Esophagus squamous epithelium (tissue), 4 donors: ENCODE measurements around the gene CGB2.

Experiments
- POLR2A ChIP-seq, 4 donors: fragments of 450-650 bp; IDR thresholded peaks; one replicate each; pipeline ENCODE4 v1.6.1; 2017; ENCODE audit warnings: antibody characterized with exemption in 4 of 4, mild to moderate bottlenecking in 4 of 4, moderate library complexity in 3 of 4
- TF ChIP-seq, protein P1 (sequence below), 6 experiments: fragments of 450-650 bp in 4 of 6; fragments of 200-600 bp in 2 of 6; sonication (generic) in 2 of 6; IDR thresholded peaks; one replicate each; pipeline ENCODE4 v1.5.1; 2016 to 2019; ENCODE audit warnings: antibody characterized with exemption in 6 of 6, mild to moderate bottlenecking in 4 of 6, moderate library complexity in 4 of 6

DNA sequence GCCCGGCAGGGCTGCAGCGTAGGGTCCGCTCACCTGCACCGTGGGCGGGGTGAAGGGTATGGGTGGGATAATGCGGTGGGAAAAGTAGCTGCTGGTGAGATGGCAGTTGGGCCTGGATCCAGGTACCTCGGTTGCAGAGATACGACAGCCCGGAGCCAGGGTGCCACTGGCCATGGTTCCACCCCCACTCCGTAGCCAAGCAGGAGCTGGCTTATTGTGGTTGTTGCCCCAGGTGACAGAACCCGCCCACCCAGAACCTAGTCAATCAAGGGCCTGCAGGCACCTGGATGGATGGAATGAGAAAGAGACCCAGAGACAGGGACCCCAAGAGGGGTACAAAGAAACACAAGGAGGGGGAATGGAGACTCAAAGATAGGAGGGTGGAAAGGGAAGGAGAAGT is 11.3 kb upstream of the CGB2 start:
- no peak for TF ChIP-seq POLR2A (IDR thresholded peaks at IDR 0.05)
- TF ChIP-seq, protein P1, sequence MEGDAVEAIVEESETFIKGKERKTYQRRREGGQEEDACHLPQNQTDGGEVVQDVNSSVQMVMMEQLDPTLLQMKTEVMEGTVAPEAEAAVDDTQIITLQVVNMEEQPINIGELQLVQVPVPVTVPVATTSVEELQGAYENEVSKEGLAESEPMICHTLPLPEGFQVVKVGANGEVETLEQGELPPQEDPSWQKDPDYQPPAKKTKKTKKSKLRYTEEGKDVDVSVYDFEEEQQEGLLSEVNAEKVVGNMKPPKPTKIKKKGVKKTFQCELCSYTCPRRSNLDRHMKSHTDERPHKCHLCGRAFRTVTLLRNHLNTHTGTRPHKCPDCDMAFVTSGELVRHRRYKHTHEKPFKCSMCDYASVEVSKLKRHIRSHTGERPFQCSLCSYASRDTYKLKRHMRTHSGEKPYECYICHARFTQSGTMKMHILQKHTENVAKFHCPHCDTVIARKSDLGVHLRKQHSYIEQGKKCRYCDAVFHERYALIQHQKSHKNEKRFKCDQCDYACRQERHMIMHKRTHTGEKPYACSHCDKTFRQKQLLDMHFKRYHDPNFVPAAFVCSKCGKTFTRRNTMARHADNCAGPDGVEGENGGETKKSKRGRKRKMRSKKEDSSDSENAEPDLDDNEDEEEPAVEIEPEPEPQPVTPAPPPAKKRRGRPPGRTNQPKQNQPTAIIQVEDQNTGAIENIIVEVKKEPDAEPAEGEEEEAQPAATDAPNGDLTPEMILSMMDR (IDR thresholded peaks at IDR 0.05): no peak
